K562 (cell line): ENCODE data around the gene VRK2.
"Not testable (repeated sequence)": the region's sequence is repeated elsewhere in the genome, so short reads cannot be mapped to it uniquely, and the experiment has no call there.

Experiments
- ATF4 ChIP-seq: fragments of 450-650 bp; formaldehyde crosslinking; IDR thresholded peaks from 2 replicates; pipeline ENCODE4 v1.4.0; 2022; ENCODE audit warnings: mild to moderate bottlenecking, moderate library complexity
- CTCF ChIP-seq, 3 experiments: IDR thresholded peaks in 2 of 3; conservative IDR thresholded peaks in 1 of 3; 2 replicates each; pipeline ENCODE4 v1.5.1; 2011 to 2012; ENCODE audit warnings: low read length in 3 of 3, mild to moderate bottlenecking in 3 of 3, control low read depth in 2 of 3, improper control_type of control experiment in 1 of 3, inconsistent platforms in 1 of 3, low read depth in 1 of 3, mixed read lengths in 1 of 3, moderate library complexity in 1 of 3; ENCODE audit not compliant: insufficient read depth in 2 of 3
- DIDO1 ChIP-seq: fragments of 450-650 bp; IDR thresholded peaks from 2 replicates; pipeline ENCODE4 v1.6.1; 2016; ENCODE audit warnings: low read depth, missing biosample characterization, missing genetic modification characterization
- EGR1 ChIP-seq: fragments of 450-650 bp; conservative IDR thresholded peaks from 2 replicates; pipeline ENCODE4 v1.6.1; 2017; ENCODE audit warnings: mild to moderate bottlenecking
- EZH2 ChIP-seq: IDR thresholded peaks from 2 replicates; pipeline ENCODE4 v1.6.1; 2012; ENCODE audit warnings: low read depth, mild to moderate bottlenecking, inconsistent platforms, low read length, borderline replicate concordance
- HDAC1 ChIP-seq, 2 experiments: fragments of 450-650 bp; IDR thresholded peaks; 2 replicates each; pipeline ENCODE4 v1.6.1; 2016 to 2017; ENCODE audit warnings: inconsistent platforms in 1 of 2, mild to moderate bottlenecking in 1 of 2, moderate library complexity in 1 of 2
- KDM1A ChIP-seq, 2 experiments: fragments of 450-650 bp; IDR thresholded peaks; 2 replicates each; pipeline ENCODE4 v1.6.1; 2016; ENCODE audit warnings: mild to moderate bottlenecking in 2 of 2
- ZBTB11 ChIP-seq, 3 experiments: fragments of 200-800 bp in 1 of 3; fragments of 250-450 bp in 1 of 3; fragments of 450-650 bp in 1 of 3; sonication (Bioruptor Pico) in 1 of 3; sonication (Bioruptor generic) in 1 of 3; formaldehyde crosslinking in 1 of 3; IDR thresholded peaks; 2 replicates each; pipeline versions ENCODE4 v1.6.1 to v1.8.0; 2016 to 2022; ENCODE audit warnings: mild to moderate bottlenecking in 2 of 3, missing genetic modification characterization in 2 of 3, missing compliant biosample characterization in 1 of 3, moderate library complexity in 1 of 3

GRCh38 chr2:58187022-58187421 lies 140.4 kb downstream of the VRK2 start:
- TF ChIP-seq ATF4 (CRISPR knock-in tag); ZBTB11 (CRISPR knock-in tag; IDR thresholded peaks at IDR 0.05); EGR1; DIDO1 (tag); HDAC1 (IDR thresholded peaks at IDR 0.05); EZH2; CTCF (IDR thresholded peaks at IDR 0.05 in 2 of 3, conservative IDR thresholded peaks at IDR 0.05 in 1 of 3; ENCODE audit: insufficient read depth in 2 of 3, low read depth in 1 of 3, low read length in 3 of 3): not testable (repeated sequence)
- 0 out of 4 replicates have a peak, but pooled peaks of 1 of the 2 experiments have one; percentile 10 for TF ChIP-seq KDM1A (IDR thresholded peaks at IDR 0.05)
